B cell (primary cell): ENCODE data around the gene PDE6B.

ENCODE experiments used
- CTCF ChIP-seq: fragments of 200-600 bp; IDR thresholded peaks from one replicate; pipeline ENCODE4 v1.8.0; 2022; ENCODE audit warnings: antibody characterized with exemption, mild to moderate bottlenecking
- EZH2 ChIP-seq: IDR thresholded peaks from 2 replicates; pipeline ENCODE4 v1.6.1; 2012; ENCODE audit warnings: borderline replicate concordance, low read depth, mild to moderate bottlenecking, moderate library complexity, low read length; ENCODE audit not compliant: insufficient read depth, poor library complexity, severe bottlenecking

DNA sequence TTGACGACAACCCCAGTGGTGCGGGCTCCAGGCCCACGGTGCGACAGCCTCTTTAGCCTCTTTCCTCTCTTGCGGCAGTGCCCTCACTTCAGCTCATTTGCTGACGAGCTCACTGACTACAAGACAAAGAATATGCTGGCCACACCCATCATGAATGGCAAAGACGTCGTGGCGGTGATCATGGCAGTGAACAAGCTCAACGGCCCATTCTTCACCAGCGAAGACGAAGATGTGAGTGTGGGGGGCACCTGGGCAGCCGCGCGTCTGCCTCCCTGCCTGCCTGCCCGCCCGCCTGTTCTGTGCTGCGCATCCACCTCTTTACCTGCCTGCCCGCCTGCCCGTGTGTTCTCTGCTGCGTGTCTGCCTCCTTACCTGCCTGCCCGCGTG lies 9.2 kb downstream of the PDE6B start:
- TF ChIP-seq CTCF, result no peak
- TF ChIP-seq EZH2, result no peak
